ENCODE results near the gene RANBP9.

DNA sequence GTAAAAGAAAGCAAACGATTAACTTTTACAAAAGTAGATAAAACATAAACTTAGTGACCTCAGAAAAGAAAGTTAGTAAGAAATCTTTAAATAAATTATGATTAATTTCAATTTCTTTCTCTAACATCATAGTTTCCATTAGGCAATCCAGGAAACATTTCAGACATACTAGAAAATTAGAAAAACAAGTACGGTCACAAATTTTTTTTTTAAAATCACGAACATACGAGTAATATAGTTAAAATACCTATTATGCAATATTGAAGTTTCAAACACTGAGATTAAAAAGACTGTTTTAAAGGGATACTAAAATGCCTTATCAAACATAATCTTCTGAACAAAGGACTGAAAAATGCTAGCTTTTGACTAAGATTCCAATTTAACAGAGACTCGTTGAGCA, 70.3 kb downstream of the RANBP9 start:
- TF ChIP-seq, protein P1, sequence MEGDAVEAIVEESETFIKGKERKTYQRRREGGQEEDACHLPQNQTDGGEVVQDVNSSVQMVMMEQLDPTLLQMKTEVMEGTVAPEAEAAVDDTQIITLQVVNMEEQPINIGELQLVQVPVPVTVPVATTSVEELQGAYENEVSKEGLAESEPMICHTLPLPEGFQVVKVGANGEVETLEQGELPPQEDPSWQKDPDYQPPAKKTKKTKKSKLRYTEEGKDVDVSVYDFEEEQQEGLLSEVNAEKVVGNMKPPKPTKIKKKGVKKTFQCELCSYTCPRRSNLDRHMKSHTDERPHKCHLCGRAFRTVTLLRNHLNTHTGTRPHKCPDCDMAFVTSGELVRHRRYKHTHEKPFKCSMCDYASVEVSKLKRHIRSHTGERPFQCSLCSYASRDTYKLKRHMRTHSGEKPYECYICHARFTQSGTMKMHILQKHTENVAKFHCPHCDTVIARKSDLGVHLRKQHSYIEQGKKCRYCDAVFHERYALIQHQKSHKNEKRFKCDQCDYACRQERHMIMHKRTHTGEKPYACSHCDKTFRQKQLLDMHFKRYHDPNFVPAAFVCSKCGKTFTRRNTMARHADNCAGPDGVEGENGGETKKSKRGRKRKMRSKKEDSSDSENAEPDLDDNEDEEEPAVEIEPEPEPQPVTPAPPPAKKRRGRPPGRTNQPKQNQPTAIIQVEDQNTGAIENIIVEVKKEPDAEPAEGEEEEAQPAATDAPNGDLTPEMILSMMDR (IDR thresholded peaks at IDR 0.05), result no peak
- TF ChIP-seq POLR2A (IDR thresholded peaks at IDR 0.05), result no peak
- no peak for TF ChIP-seq EP300 (IDR thresholded peaks at IDR 0.05)
